AG04450 (cell line): ENCODE results near the gene MPST. TPM values are rescaled to one million over a fixed set of nuclear protein-coding genes. Genes with fewer than 3 reads are reported as not detected.

Experiments used
- CTCF ChIA-PET: fragments of 300-600, 350-600 bp; formaldehyde crosslinking; extraction: SDS; loops from one replicate; lab custom pipeline; 2022; ENCODE audit warnings: antibody characterized with exemption, inconsistent platforms; lab: Charles Lee
- POLR2A ChIA-PET: fragments of 350-600 bp; formaldehyde crosslinking; extraction: SDS; loops from one replicate; lab custom pipeline; 2021; ENCODE audit warnings: antibody characterized with exemption, inconsistent platforms; lab: Yijun Ruan, JAX
- DNase-seq: peaks from one replicate; pipeline ENCODE4 v3.0.0-alpha.2; 2011; ENCODE audit warnings: low read depth, low spot score
- H3K27ac ChIP-seq: one replicate; pipeline ENCODE4 v1.5.1; 2012; ENCODE audit warnings: low read depth, low read length, control low read depth
- H3K27me3 ChIP-seq: one replicate; pipeline ENCODE4 v1.6.0; 2012; ENCODE audit warnings: low read length; ENCODE audit not compliant: control insufficient read depth, insufficient read depth
- H3K4me3 ChIP-seq: 2 replicates; pipeline ENCODE4 v1.5.1; 2011; ENCODE audit warnings: mild to moderate bottlenecking, low read depth, low read length, control low read depth
- H3K9me3 ChIP-seq: 2 replicates; pipeline ENCODE4 v1.5.1; 2012; ENCODE audit warnings: low read length; ENCODE audit not compliant: control insufficient read depth, insufficient read depth
- CTCF ChIP-seq: IDR thresholded peaks from 2 replicates; pipeline ENCODE4 v1.5.1; 2011; ENCODE audit warnings: low read depth, low read length, control low read depth, inconsistent platforms
- polyA plus RNA-seq: library from polyadenylated mRNA; depleted of rRNA; stranded (reverse); fragments of >200 nt; gene quantifications from 2 replicates; pipeline ENCODE4 v1.2.3, GENCODE V29; 2011

MPST gene
- polyA plus RNA-seq, 1 experiment = 33.3 TPM

GRCh38 chr22:37001826-37002225, 17.7 kb upstream of the MPST start:
- H3K4me3 ChIP-seq = no peak overlapping the region
- TF ChIP-seq CTCF = no peak
- H3K27ac ChIP-seq = no peak overlapping the region
- peaks cover 4% of the 10 kb centered on the region; the same call in 1 of the 2 replicates for H3K9me3 ChIP-seq
- H3K27me3 ChIP-seq = peaks cover 51% of the 10 kb centered on the region
- DNase-seq = no peak
- POLR2A ChIA-PET = no interaction called here
- CTCF ChIA-PET = no interaction called here

DNA sequence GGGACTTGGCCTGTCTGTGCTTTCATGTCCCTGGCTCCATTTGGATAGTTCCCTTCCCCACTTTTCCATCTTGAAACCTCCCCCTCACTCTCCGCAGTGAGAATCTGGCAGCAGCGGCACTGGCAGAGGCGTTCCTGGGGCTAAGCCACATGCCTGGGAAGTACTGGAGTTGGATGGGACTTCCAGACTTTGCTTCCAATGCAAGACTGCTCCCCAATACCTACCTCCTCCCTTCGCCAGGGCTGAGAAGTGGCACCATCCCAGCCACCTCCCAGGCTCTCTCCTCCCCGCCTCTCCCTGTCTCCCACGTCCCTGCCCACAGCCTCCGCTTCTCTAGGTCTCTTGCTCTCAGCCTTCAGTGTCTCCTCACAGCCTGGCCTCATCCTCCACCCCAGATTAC, 16.9 kb upstream of the MPST start:
- H3K9me3 ChIP-seq = peaks cover 4% of the 10 kb centered on the region; the same call in 1 of the 2 replicates
- no peak for DNase-seq
- TF ChIP-seq CTCF = no peak
- no peak overlapping the region for H3K27ac ChIP-seq
- H3K27me3 ChIP-seq = peaks cover 46% of the 10 kb centered on the region
- ChIA-PET CTCF (no interaction called here), POLR2A (interaction anchor here (0.5 kb wide), 1 partner anchor 1098 kb away, joined by 3 read pairs; no protein-coding TSS in a partner anchor)
- H3K4me3 ChIP-seq = no peak overlapping the region

DNA sequence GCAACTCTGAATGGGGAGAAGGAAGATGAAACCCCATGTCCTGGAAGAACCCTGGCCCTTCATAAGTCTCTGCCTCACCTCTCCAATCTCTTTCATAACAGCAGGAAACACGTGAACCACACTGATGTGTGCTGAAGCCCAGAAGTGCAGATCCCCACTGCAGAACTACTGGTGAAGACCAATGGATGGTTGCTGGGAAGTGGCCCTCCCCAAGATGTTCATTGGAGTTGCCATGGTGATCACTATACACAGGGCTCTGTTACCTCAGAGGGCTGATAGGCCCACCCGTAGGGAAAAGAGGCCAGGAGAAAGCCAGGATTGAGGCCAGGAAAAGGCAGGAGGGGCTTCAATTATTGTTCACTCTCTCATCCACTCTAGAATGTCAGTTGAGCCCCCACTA, 11.9 kb upstream of the MPST start:
- CTCF ChIA-PET = interaction anchor here (1.5 kb wide), 1 partner anchor 151 kb away, joined by 4 read pairs; no protein-coding TSS in a partner anchor
- peaks cover 4% of the 10 kb centered on the region; the same call in 1 of the 2 replicates for H3K9me3 ChIP-seq
- DNase-seq = no peak
- H3K27me3 ChIP-seq = peaks cover 35% of the 10 kb centered on the region
- H3K4me3 ChIP-seq = no peak overlapping the region
- no peak for TF ChIP-seq CTCF
- POLR2A ChIA-PET = no interaction called here
- H3K27ac ChIP-seq = no peak overlapping the region

GRCh38 chr22:37008365-37008764, 11.2 kb upstream of the MPST start:
- POLR2A ChIA-PET = no interaction called here
- CTCF ChIA-PET = interaction anchor here (0.7 to 1.5 kb wide), 3 partner anchors 13 to 152 kb away, joined by 3 to 5 read pairs (median 4); no protein-coding TSS in a partner anchor

More at GRCh38 chr22:37008365-37008764, 11.2 kb upstream of the MPST start:
- no peak for DNase-seq
- Histone ChIP-seq H3K9me3 (peaks cover 4% of the 10 kb centered on the region; the same call in 1 of the 2 replicates), H3K27me3 (peaks cover 28% of the 10 kb centered on the region), H3K27ac (no peak overlapping the region), H3K4me3 (no peak overlapping the region)
- TF ChIP-seq CTCF = no peak
